Measurements from ENCODE around the gene SND1.

DNA sequence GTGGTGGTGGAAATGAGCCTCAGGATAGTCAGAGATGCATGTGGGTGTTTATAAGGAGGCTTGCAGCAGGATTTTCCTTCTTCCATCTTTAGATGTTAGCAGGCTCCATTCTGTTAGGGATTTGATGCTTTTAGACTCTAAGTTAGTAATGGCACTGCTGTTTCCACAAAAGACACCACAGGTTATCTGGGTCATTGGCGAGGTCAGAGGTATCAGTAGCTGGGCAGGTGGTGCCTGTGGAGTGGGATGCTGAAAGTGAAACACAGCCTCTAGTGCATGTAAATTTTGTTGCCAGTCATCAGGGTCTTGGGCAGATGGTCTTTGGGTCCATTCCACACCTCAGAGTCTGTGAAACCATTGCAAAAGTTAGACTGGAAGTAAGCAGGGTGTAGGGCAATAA lies 33.2 kb upstream of the SND1 start:
- TF ChIP-seq MEF2A (IDR thresholded peaks at IDR 0.05; ENCODE audit: insufficient read depth, low read depth, low read length) (no peak), NFIC (IDR thresholded peaks at IDR 0.05; ENCODE audit: low read depth, low read length) (no peak)
- TF ChIP-seq, protein P1, sequence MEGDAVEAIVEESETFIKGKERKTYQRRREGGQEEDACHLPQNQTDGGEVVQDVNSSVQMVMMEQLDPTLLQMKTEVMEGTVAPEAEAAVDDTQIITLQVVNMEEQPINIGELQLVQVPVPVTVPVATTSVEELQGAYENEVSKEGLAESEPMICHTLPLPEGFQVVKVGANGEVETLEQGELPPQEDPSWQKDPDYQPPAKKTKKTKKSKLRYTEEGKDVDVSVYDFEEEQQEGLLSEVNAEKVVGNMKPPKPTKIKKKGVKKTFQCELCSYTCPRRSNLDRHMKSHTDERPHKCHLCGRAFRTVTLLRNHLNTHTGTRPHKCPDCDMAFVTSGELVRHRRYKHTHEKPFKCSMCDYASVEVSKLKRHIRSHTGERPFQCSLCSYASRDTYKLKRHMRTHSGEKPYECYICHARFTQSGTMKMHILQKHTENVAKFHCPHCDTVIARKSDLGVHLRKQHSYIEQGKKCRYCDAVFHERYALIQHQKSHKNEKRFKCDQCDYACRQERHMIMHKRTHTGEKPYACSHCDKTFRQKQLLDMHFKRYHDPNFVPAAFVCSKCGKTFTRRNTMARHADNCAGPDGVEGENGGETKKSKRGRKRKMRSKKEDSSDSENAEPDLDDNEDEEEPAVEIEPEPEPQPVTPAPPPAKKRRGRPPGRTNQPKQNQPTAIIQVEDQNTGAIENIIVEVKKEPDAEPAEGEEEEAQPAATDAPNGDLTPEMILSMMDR (IDR thresholded peaks at IDR 0.05 in 2 of 3, conservative IDR thresholded peaks at IDR 0.05 in 1 of 3; ENCODE audit: control insufficient read depth in 2 of 3, extremely low read depth in 1 of 3, insufficient read depth in 1 of 3, low read depth in 3 of 3, low read length in 3 of 3), result no peak

All from GM12878 (cell line).